Retina (tissue), 1 donor: ENCODE measurements around the gene CYP11A1.
"Not testable (repeated sequence)": the region's sequence is repeated elsewhere in the genome, so short reads cannot be mapped to it uniquely, and the experiment has no call there.

ENCODE experiments used
- DNase-seq: peaks from one replicate; pipeline ENCODE4 v3.0.0-alpha.2; 2016

Gene CYP11A1

DNA sequence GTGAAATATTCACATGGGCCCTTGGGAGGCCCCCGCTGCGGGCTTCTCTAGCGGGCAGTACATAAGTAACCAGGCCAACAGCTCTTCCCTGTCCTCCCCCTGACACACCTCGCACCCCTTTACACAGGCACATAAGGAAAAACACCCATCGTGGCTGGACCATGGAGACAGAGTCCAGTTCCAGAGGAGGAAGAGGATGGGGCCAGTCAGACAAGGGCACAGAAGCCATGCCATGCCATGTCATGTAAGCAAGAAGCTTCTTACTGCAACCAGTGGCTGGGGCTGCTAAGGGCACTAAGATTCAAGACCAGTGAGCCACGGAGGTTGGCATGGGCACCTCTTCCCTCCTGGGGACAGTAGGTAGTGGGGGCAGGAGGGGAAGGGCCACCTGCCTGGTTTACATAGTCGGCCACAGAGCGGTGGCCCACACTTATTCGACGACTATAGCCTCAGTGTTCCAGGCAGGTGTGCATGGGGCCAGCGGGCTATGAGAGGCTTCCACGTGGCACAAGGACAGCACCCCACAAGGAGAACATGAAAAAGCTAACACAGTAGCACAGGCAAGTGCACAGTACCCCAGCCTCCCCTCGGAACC lies 5.7 kb upstream of the CYP11A1 start:
- DNase-seq, result no peak

DNA sequence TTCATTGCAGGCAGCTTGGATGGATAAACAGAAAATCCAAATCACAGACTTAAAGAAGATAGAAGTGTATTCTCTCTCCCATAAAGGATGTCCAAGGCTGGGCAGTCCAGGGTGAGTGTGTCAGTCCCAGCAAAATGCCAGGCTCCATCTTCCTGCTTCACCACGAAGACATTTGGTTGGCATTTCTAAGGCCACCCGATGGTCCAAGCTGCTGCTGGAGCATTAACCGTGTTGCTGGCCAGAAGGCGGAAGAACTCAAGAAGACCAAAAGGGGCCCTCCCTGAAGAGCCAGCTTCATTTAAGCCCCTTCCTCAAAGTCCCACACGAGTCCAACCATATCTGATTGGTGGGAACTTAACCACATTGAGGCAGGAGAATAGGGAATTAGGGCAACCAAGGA lies 3.0 kb upstream of the CYP11A1 start:
- no peak for DNase-seq

- no peak for DNase-seq
Observed at GRCh38 chr15:74369756-74370155, 2.3 kb upstream of the CYP11A1 start.

- DNase-seq, result no peak
Observed at GRCh38 chr15:74369084-74369745, 1.8 kb upstream of the CYP11A1 start.

DNA sequence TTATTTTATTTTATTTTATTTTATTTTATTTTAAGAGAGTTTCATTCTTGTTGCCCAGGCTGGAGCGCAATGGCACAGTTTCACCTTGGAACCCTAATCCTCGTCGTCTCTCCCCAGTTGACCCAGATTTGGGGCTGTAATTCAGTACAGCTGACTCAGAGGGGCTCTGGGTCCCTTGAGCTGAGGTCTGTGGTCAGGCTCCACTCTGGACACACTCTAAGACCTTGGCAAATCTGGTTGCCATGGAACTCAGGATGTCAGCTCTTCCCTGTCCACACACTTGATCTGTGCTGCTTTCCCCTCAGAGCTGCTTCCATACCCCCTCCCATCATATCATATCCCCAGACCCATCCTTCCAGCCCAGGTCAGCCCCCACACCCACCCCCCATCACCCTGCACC lies 675 bp upstream of the CYP11A1 start:
- no peak for DNase-seq

GRCh38 chr15:74365598-74366445 lies 1.6 kb downstream of the CYP11A1 start:
- peak; percentile 85 for DNase-seq

GRCh38 chr15:74364936-74365597 lies 2.4 kb downstream of the CYP11A1 start:
- DNase-seq, result no peak

GRCh38 chr15:74362482-74362881 lies 5.0 kb downstream of the CYP11A1 start:
- DNase-seq, result no peak

DNA sequence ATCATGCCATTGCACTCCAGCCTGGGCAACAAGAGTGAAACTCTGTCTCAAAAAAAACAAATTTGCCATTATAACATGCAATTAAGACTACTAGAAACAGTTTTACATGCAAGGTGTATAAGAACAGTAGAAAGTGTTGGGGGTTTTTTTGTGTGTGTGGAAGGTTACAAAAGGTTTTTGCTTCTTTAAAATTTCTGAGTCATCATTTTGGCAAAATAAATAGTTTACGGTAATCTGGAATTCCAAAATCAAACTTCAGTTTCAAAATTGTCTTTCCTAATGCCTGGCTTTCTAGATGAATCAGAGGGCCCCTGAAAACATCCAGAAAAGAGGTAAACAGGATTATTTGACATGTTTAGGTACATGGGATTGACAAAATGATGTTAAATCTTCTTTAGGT lies 6.6 kb downstream of the CYP11A1 start:
- DNase-seq, result not testable (repeated sequence)

- not testable (repeated sequence) for DNase-seq
Observed at GRCh38 chr15:74359376-74359775, 8.1 kb downstream of the CYP11A1 start.

GRCh38 chr15:74357514-74357913 lies 9.9 kb downstream of the CYP11A1 start:
- not testable (repeated sequence) for DNase-seq

GRCh38 chr15:74356050-74356449 lies 11.4 kb downstream of the CYP11A1 start:
- not testable (repeated sequence) for DNase-seq

GRCh38 chr15:74353992-74354391 lies 13.5 kb downstream of the CYP11A1 start:
- not testable (repeated sequence) for DNase-seq

DNA sequence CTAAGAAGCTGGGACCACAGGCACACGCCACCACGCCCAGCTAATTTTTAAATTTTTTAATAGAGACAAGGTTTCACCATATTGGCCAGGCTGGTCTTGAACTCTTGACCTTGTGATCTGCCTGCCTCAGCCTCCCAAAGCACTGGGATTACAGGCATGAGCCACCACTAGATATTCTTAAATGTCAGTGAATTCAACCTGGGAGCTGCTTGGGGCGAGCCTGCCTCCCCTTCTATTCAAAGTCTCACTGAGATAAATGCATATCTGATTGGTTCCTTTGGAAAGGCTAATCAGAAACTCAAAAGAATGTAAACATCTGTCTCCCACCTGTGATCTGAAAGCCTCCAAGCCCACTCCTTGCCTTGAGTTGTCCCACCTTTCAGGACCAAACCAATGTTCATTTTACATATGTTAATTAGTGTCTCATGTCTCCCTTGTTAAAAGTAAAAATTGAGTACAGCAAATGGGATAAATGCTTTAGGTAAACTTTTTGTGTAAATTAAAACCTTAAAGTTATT lies 15.0 kb downstream of the CYP11A1 start:
- DNase-seq, result no peak

GRCh38 chr15:74351670-74352069 lies 15.8 kb downstream of the CYP11A1 start:
- no peak for DNase-seq

DNA sequence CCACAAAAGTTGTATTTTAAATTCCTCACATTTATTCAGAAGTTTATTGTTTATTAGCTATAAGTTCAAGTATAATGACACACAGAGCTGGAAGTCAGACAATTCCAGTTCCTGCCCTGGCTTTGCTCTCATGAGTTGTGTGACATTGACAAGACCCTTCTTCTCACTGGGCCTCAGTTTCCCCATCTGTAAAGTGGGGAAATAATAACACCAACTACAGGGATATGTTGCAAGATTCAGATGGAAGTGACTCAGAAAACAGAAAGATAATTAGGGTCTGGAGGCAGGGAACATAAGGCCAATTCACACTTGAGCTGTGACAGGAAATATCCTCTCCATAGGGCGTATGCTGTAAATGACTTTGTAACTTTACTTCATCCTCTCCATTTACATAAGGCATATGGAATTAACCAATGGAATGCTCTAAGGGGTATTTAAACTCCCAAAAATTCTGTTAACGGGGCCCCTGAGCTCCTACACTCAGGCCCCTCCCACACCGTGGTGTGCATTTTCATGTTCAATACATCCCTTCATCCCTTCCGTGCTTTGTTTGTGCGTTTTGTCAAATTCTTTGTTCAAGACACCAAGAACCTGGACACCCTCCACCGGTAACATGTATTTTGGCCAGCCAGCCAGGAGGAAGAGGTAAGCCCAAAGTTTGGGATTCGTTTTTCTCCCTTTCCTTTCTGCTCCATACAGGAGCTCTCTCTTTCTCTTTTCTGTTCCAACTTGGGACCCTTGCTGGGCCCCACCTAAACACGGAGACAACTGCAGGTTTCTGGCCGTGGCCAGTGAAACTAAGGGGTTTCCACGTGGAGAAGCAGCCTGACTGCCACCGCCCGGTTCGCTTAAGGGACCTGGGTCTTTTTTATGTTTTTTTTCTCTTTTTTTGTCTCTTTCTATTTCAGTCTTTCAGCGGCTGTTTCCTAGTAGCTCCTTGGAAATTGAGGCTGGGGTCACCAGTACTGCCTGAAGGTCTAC lies 16.9 kb downstream of the CYP11A1 start:
- no peak for DNase-seq

GRCh38 chr15:74349241-74349778 lies 18.1 kb downstream of the CYP11A1 start:
- DNase-seq, result no peak

- DNase-seq, result no peak
Observed at GRCh38 chr15:74347757-74348250, 19.6 kb downstream of the CYP11A1 start.

GRCh38 chr15:74345051-74345450 lies 22.4 kb downstream of the CYP11A1 start:
- DNase-seq, result no peak

DNA sequence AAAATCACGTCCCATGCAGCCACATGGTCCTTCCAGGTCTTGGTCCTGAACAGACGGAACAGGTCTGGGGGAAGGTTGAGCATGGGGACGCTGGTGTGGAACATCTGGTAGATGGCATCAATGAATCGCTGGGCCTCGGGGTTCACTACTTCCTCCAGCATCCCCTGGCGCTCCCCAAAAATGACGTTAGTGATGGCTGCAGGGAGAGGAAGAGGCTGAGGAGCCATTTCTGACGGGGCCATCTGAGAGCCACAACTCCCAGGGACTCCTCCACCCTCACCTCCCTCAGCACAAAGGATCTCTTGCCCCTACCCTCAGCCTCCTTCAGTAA lies 23.7 kb downstream of the CYP11A1 start:
- no peak for DNase-seq

GRCh38 chr15:74343127-74343796 lies 24.2 kb downstream of the CYP11A1 start:
- DNase-seq, result no peak
